Liver (tissue), 9 donors: ENCODE measurements around the gene LPP. TPM values are rescaled to one million over a fixed set of nuclear protein-coding genes. Genes with fewer than 3 reads are reported as not detected.
A peak's percentile ranks its signal among the peaks of the same experiment; 100 is the strongest.

Experiments used
- DNase-seq: peaks from one replicate; pipeline ENCODE4 v3.0.0-alpha.2; 2017; ENCODE audit warnings: low spot score
- H3K27ac ChIP-seq, 2 donors: one replicate each; pipeline ENCODE4 v1.7.0; 2013; ENCODE audit warnings: inconsistent platforms in 2 of 2, low read length in 2 of 2, control low read depth in 1 of 2, low read depth in 1 of 2, mild to moderate bottlenecking in 1 of 2
- H3K27me3 ChIP-seq, 4 donors: one replicate each; pipeline versions ENCODE4 v1.6.1 to v1.7.0; 2013; ENCODE audit warnings: low read length in 3 of 4, inconsistent platforms in 1 of 4, mild to moderate bottlenecking in 1 of 4, moderate library complexity in 1 of 4; ENCODE audit not compliant: control insufficient read depth in 4 of 4, insufficient read depth in 4 of 4
- H3K36me3 ChIP-seq, 4 donors: one replicate each; pipeline versions ENCODE4 v1.6.1 to v1.7.0; 2013; ENCODE audit warnings: low read length in 3 of 4, mild to moderate bottlenecking in 3 of 4, low read depth in 1 of 4, moderate library complexity in 1 of 4; ENCODE audit not compliant: control insufficient read depth in 4 of 4, insufficient read depth in 3 of 4
- H3K4me1 ChIP-seq, 4 donors: one replicate each; pipeline versions ENCODE4 v1.6.1 to v1.7.0; 2013; ENCODE audit warnings: low read length in 3 of 4, mild to moderate bottlenecking in 3 of 4, moderate library complexity in 1 of 4; ENCODE audit not compliant: control insufficient read depth in 4 of 4, insufficient read depth in 4 of 4
- H3K4me3 ChIP-seq, 3 donors: one replicate each; pipeline versions ENCODE4 v1.6.1 to v1.7.0; 2013; ENCODE audit warnings: low read length in 3 of 3, control low read depth in 1 of 3, low read depth in 1 of 3, mild to moderate bottlenecking in 1 of 3
- H3K9ac ChIP-seq, 2 donors: one replicate each; pipeline ENCODE4 v1.7.0; 2013; ENCODE audit warnings: low read length in 2 of 2, mild to moderate bottlenecking in 2 of 2, moderate library complexity in 2 of 2, control low read depth in 1 of 2, low read depth in 1 of 2
- H3K9me3 ChIP-seq, 4 donors: one replicate each; pipeline versions ENCODE4 v1.6.1 to v1.7.0; 2013; ENCODE audit warnings: low read length in 3 of 4; ENCODE audit not compliant: control insufficient read depth in 4 of 4
- ATF3 ChIP-seq: IDR thresholded peaks from 2 replicates; pipeline ENCODE4 v1.6.1; 2016; ENCODE audit warnings: antibody characterized with exemption
- CTCF ChIP-seq: fragments of 150-350 bp; IDR thresholded peaks from 2 replicates; pipeline ENCODE4 v1.5.1; 2017; ENCODE audit warnings: improper control_type of control experiment, low read depth, low read length; ENCODE audit not compliant: missing input control
- EGR1 ChIP-seq, 2 donors: IDR thresholded peaks; 2 replicates each; pipeline ENCODE4 v1.6.1; 2016 to 2018; ENCODE audit warnings: antibody characterized with exemption in 2 of 2, low read depth in 2 of 2
- FOXA2 ChIP-seq: IDR thresholded peaks from 2 replicates; pipeline ENCODE4 v1.6.1; 2016; ENCODE audit warnings: antibody characterized with exemption
- HNF4A ChIP-seq, 2 donors: conservative IDR thresholded peaks; 2 replicates each; pipeline ENCODE4 v1.6.1; 2016; ENCODE audit warnings: antibody characterized with exemption in 2 of 2, mild to moderate bottlenecking in 2 of 2
- HNF4G ChIP-seq: IDR thresholded peaks from 2 replicates; pipeline ENCODE4 v1.6.1; 2016; ENCODE audit warnings: antibody characterized with exemption
- JUND ChIP-seq, 2 donors: IDR thresholded peaks; 2 replicates each; pipeline ENCODE4 v1.6.1; 2016; ENCODE audit warnings: antibody characterized with exemption in 2 of 2
- NR2F2 ChIP-seq: IDR thresholded peaks from 2 replicates; pipeline ENCODE4 v1.6.1; 2016; ENCODE audit warnings: antibody characterized with exemption
- RAD21 ChIP-seq, 2 donors: IDR thresholded peaks; 2 replicates each; pipeline ENCODE4 v1.6.1; 2016; ENCODE audit warnings: antibody characterized with exemption in 2 of 2, mild to moderate bottlenecking in 2 of 2
- RXRA ChIP-seq, 2 donors: IDR thresholded peaks; 2 replicates each; pipeline ENCODE4 v1.6.1; 2017 to 2018; ENCODE audit warnings: antibody characterized with exemption in 2 of 2, mild to moderate bottlenecking in 1 of 2
- SP1 ChIP-seq: IDR thresholded peaks from 2 replicates; pipeline ENCODE4 v1.6.1; 2018; ENCODE audit warnings: antibody characterized with exemption, mild to moderate bottlenecking
- TAF1 ChIP-seq: conservative IDR thresholded peaks from 2 replicates; pipeline ENCODE4 v1.6.1; 2016; ENCODE audit warnings: antibody characterized with exemption, mild to moderate bottlenecking
- YY1 ChIP-seq: IDR thresholded peaks from 2 replicates; pipeline ENCODE4 v1.6.1; 2016; ENCODE audit warnings: antibody characterized with exemption, mild to moderate bottlenecking
- WGBS: extraction: QIAGEN DNeasy Blood & Tissue Kit; methylation state at CpG from one replicate; pipeline ENCODE4 v1.1.7; 2013; 5-methylcytosine and 5-hydroxymethylcytosine counted together
- polyA plus RNA-seq, 2 donors: library from polyadenylated mRNA; stranded (reverse) in 1 of 2; unstranded in 1 of 2; fragments of 200-250 nt in 1 of 2; fragments of >200 nt in 1 of 2; fragmentation: Nextera tagmentation in 1 of 2; extraction: Ambion mirVana in 1 of 2; gene quantifications; one replicate each; pipeline versions ENCODE4 v1.2.1 to v1.2.3, GENCODE V29; 2013 to 2015
- total RNA-seq, 2 donors: library from RNA; depleted of rRNA; stranded (reverse); fragments of >200 nt; gene quantifications; one replicate each; pipeline ENCODE4 v1.2.3, GENCODE V29; 2014
- TF ChIP-seq, protein P1 (sequence below): IDR thresholded peaks from 2 replicates; pipeline ENCODE4 v1.6.1; 2016; ENCODE audit warnings: antibody characterized with exemption
- TF ChIP-seq, protein P2 (sequence below): IDR thresholded peaks from 2 replicates; pipeline ENCODE4 v1.6.1; 2016; ENCODE audit warnings: antibody characterized with exemption
- TF ChIP-seq, protein P3 (sequence below): IDR thresholded peaks from 2 replicates; pipeline ENCODE4 v1.6.1; 2016; ENCODE audit warnings: antibody characterized with exemption, mild to moderate bottlenecking
- donor health status: healthy.
- donor health status: healthy.
- donor health status: healthy.
- donor health status: healthy.
- donor health status: healthy.

The LPP gene
- total and polyA plus RNA-seq, 4 donors: 3.3 to 53.7 (median 28.2) TPM

DNA sequence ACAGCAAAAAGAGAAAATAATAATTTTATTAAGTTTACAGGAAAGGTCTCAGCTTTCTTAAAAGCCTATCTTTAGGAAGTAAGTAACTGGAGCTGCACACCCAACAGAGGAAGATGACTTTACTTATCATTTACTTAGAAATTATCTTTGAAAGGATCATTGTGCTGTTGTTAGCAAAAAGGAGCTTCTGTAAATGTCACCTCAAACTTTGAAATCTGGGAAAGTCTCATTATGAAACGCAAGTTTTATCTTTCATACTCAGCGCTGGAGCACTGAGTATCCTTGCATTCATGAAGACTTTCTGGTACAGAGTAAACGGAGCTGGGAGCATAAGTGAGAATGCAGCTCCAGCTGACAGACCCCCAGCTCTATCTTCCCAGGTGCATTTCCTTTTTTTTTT is 526.6 kb downstream of the LPP start:
- peaks cover 3 to 18% (median 9%) of the 10 kb centered on the region in 4 donors for H3K4me1 ChIP-seq
- no peak for TF ChIP-seq JUND (IDR thresholded peaks at IDR 0.05)
- TF ChIP-seq, protein P1, sequence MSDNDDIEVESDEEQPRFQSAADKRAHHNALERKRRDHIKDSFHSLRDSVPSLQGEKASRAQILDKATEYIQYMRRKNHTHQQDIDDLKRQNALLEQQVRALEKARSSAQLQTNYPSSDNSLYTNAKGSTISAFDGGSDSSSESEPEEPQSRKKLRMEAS: no peak
- no peak for TF ChIP-seq EGR1 (IDR thresholded peaks at IDR 0.05; ENCODE audit: low read depth in 2 of 2)
- TF ChIP-seq HNF4G: no peak
- H3K27ac ChIP-seq: no peak overlapping the region
- H3K9ac ChIP-seq: no peak overlapping the region
- no peaks in the 10 kb centered on the region for H3K9me3 ChIP-seq
- no peaks in the 10 kb centered on the region for H3K36me3 ChIP-seq
- DNase-seq: no peak
- no peak overlapping the region for H3K4me3 ChIP-seq
- no peaks in the 10 kb centered on the region for H3K27me3 ChIP-seq
- WGBS: 89% methylated on average over 3 of the region's 3 CpGs

DNA sequence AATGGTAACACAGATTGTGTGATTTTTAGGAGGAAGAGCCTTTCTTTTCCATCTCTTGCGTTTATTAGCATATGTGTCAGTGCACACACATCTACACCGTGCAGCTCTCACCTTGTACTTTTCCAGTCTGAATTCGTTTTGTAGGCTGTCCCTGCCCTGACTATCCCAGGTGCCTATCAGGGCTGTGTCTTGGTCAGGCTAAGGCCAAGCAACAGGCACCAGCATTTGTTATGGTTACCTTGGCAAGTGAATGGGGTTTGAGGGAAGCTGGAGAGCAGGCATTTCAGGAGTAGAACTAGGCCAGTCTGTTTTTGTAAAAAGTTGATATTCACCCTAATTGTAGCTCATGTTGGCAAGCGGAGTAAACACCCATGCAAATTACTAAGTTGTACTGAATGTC is 528.4 kb downstream of the LPP start:
- Histone ChIP-seq H3K9me3 (no peaks in the 10 kb centered on the region), H3K27ac (peak overlapping the region; percentile 19 to 41), H3K4me3 (no peak overlapping the region), H3K4me1 (peaks cover 3 to 18% (median 9%) of the 10 kb centered on the region in 4 donors), H3K9ac (no peak overlapping the region), H3K36me3 (no peaks in the 10 kb centered on the region), H3K27me3 (no peaks in the 10 kb centered on the region)
- WGBS: 89% methylated on average over 4 of the region's 4 CpGs
- DNase-seq: no peak
- TF ChIP-seq TAF1 (no peak), JUND (IDR thresholded peaks at IDR 0.05) (no peak), FOXA2 (no peak), ATF3 (no peak), CTCF (no peak), HNF4A (conservative IDR thresholded peaks at IDR 0.05) (no peak), YY1 (no peak), NR2F2 (no peak)
- TF ChIP-seq, protein P1: no peak
- TF ChIP-seq, protein P2, sequence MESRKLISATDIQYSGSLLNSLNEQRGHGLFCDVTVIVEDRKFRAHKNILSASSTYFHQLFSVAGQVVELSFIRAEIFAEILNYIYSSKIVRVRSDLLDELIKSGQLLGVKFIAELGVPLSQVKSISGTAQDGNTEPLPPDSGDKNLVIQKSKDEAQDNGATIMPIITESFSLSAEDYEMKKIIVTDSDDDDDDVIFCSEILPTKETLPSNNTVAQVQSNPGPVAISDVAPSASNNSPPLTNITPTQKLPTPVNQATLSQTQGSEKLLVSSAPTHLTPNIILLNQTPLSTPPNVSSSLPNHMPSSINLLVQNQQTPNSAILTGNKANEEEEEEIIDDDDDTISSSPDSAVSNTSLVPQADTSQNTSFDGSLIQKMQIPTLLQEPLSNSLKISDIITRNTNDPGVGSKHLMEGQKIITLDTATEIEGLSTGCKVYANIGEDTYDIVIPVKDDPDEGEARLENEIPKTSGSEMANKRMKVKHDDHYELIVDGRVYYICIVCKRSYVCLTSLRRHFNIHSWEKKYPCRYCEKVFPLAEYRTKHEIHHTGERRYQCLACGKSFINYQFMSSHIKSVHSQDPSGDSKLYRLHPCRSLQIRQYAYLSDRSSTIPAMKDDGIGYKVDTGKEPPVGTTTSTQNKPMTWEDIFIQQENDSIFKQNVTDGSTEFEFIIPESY: no peak

- Histone ChIP-seq H3K36me3 (no peaks in the 10 kb centered on the region), H3K9ac (no peak overlapping the region), H3K9me3 (no peaks in the 10 kb centered on the region), H3K27me3 (no peaks in the 10 kb centered on the region), H3K4me3 (no peak overlapping the region), H3K27ac (peak overlapping the region; percentile 19 to 41), H3K4me1 (peaks cover 3 to 20% (median 10%) of the 10 kb centered on the region in 4 donors)
- peak in 1 of 2 donors; percentile 85 for TF ChIP-seq JUND (IDR thresholded peaks at IDR 0.05)
- TF ChIP-seq ATF3: no peak
- TF ChIP-seq YY1: peak; percentile 25
- peak in 1 of 2 donors; percentile 60 for TF ChIP-seq RXRA (IDR thresholded peaks at IDR 0.05)
- peak; percentile 44 to 72 for TF ChIP-seq HNF4A (conservative IDR thresholded peaks at IDR 0.05)
- TF ChIP-seq, protein P2: peak; percentile 32
- TF ChIP-seq SP1: peak; percentile 22
- TF ChIP-seq, protein P3, sequence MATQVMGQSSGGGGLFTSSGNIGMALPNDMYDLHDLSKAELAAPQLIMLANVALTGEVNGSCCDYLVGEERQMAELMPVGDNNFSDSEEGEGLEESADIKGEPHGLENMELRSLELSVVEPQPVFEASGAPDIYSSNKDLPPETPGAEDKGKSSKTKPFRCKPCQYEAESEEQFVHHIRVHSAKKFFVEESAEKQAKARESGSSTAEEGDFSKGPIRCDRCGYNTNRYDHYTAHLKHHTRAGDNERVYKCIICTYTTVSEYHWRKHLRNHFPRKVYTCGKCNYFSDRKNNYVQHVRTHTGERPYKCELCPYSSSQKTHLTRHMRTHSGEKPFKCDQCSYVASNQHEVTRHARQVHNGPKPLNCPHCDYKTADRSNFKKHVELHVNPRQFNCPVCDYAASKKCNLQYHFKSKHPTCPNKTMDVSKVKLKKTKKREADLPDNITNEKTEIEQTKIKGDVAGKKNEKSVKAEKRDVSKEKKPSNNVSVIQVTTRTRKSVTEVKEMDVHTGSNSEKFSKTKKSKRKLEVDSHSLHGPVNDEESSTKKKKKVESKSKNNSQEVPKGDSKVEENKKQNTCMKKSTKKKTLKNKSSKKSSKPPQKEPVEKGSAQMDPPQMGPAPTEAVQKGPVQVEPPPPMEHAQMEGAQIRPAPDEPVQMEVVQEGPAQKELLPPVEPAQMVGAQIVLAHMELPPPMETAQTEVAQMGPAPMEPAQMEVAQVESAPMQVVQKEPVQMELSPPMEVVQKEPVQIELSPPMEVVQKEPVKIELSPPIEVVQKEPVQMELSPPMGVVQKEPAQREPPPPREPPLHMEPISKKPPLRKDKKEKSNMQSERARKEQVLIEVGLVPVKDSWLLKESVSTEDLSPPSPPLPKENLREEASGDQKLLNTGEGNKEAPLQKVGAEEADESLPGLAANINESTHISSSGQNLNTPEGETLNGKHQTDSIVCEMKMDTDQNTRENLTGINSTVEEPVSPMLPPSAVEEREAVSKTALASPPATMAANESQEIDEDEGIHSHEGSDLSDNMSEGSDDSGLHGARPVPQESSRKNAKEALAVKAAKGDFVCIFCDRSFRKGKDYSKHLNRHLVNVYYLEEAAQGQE: no peak
- TF ChIP-seq, protein P1: no peak
- TF ChIP-seq RAD21 (IDR thresholded peaks at IDR 0.05): peak in 1 of 2 donors; percentile 4
- no peak for TF ChIP-seq EGR1 (IDR thresholded peaks at IDR 0.05; ENCODE audit: low read depth in 2 of 2)
- DNase-seq: no peak
- WGBS: 54% methylated on average over 3 of the region's 3 CpGs
Observed at GRCh38 chr3:188683032-188683521, 529.1 kb downstream of the LPP start.
